ENCODE data around the gene CORO1C.
"Not testable (repeated sequence)": the region's sequence is repeated elsewhere in the genome, so short reads cannot be mapped to it uniquely, and the experiment has no call there.

Gene CORO1C

GRCh38 chr12:108731105-108731865, at the start of gene CORO1C:
Gene CORO1C (minus strand): TSS chr12:108731518. CDS start chr12:108701318, 30,200 bp downstream.
- no peak for FAIRE-seq

GRCh38 chr12:108779998-108780688, 48.8 kb upstream of the CORO1C start:
- no peak for FAIRE-seq

GRCh38 chr12:108778053-108778452, 46.7 kb upstream of the CORO1C start:
- no peak for FAIRE-seq

GRCh38 chr12:108777156-108777555, 45.8 kb upstream of the CORO1C start:
- no peak for FAIRE-seq

DNA sequence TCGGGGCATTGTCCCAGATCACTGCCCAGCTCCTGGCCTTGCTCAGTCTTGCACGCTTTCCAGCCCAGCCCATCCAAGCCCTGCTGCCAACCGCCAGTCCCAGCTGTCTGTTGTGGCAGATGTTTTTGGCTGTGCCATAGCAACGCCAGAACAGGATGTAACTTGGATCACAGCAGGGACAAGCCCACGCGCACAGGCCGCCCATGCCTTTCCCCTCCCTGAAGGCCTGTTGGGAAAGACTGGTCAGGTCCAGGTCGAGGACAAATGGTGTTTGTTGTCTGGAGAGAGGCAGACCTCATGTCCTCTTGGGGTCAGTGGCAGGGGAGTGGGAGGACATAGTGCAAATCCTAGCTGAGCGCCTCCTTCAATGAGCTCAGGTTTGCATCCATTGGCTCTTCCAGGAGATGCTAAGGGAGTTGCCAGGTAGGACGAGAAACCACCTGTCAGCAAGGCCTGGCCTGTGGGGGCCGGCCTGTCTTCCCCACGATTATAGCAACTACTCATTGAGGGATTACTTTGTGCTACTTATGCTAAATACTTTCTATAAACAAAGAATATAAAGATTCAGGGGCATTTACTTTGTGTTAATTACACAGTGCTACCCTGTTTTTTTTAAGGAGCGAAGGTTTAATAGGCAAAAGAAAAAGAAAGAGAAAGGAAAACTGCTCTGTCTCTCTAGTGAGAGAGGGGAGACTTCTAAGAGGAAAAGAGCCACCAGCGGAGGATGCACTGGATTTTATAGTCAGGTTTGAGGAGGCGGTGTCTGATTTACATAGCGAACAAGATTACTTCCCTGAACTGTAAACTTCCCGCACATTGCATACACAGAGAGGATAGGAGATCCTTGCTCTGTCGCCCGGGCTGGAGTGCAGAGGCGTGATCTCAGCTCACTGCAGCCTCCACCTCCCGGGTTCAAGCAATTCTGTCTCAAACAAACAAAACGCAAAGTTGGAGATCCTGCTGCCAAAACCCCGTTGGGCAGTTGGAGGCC, 42.8 kb upstream of the CORO1C start:
- FAIRE-seq, result no peak

- no peak for FAIRE-seq
Observed at GRCh38 chr12:108772891-108773797, 41.8 kb upstream of the CORO1C start.

DNA sequence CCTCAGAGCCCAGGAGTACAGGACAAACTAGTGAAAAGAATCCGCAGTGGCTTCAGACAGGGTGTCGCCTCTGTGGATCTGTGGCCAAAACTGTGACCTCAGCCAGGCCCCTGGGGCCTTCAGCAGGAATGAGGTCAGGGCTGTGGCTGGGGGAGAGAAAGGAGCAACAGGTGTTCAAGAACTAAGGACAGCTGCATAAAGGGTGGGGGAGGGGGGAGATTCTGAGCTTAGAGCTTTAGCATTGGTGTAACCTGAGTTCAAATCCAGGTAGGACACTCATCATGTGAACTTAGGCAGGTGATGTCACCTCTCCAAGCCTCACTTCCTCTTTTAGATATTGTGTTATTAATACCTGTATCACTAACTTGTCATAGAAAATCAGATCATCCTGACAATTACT, 40.9 kb upstream of the CORO1C start:
- FAIRE-seq, result no peak

DNA sequence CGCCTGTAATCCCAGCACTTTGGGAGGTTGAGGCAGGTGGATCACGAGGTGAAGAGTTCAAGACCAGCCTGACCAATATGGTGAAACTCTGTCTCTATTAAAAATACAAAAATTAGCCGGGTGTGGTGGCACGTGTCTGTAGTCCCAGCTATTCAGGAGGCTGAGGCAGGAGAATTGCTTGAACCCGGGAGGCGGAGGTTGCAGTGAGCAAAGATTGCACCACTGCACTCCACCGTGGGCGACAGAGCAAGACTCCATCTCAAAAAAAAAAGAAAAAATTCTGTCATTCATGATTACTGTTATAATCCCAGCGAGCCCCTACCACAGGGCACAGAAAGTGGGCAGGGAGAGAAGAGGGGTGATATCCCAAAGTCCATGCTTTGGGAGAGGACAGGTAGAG, 40.5 kb upstream of the CORO1C start:
- FAIRE-seq, result not testable (repeated sequence)

- no peak for FAIRE-seq
Observed at GRCh38 chr12:108770963-108771362, 39.6 kb upstream of the CORO1C start.

DNA sequence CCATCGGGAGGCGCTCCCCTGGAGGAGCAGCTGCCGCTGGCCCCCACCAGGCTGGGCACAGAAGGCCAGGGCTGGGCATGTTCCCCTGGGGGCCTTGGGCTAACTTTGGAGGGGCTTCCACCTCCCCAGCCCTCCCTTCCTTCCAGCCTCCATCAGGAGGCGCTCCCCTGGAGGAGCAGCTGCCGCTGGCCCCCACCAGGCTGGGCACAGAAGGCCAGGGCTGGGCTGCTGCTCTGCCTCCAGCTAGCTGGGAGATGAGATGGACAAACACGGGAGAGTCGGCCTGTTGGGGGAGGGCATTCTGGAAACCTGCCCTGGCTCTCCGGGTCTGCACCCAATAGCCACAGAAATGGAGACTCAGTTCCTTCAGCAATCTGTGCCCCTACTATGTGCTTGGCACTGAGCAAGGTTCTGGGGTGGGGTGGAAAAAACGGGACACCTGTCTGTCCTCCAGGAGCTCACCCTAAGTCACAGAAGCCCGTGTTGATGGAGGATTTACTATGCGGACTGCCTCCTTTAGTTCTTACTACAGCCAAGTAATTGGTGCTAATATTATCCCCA, 39.0 kb upstream of the CORO1C start:
- no peak for FAIRE-seq

DNA sequence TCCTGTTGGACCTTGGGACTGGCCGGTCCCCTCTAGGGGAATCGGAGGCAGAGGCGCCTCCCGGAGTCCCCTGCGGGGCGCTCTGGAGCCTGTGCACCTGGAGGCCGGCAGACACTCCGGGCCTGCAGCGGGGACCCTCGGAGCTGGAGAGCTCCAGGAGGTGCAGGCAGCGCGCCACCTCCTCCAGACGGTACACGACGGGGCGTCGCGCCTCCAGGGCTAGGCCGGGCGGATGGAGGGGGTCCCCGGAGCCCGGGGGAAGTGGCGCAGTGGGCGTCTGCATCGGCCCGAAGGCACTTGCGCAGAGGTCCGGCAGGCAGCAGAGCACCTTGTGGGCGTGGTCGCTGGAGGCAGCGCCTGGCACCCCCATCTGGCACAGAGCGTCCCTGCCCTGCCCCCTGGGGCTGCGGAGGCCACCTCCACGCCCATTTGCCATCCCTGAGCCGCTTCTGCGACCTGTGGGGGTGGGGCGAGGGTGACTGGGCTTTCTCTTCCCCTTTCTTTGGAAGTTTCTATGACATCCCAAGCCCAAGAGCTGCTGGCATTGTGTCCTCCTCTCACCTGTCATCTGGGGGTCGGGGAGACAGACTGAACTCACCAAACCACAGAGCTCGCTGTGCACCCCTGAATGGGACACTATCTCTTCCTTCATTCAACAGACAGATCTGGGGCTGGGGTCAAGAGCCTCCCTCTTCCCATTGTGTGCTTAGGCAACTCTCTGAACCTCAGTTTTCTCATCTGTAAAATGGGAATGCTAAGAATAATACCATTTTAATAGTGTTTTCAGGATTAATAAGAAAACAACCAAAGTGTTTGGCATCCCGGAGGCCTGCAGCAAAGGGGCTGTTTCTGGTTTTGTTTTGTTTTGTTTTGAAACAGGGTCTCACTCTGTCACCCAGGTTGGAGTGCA, 37.5 kb upstream of the CORO1C start:
- FAIRE-seq, result no peak

GRCh38 chr12:108766294-108766693, 35.0 kb upstream of the CORO1C start:
- FAIRE-seq, result no peak

GRCh38 chr12:108765289-108765764, 34.0 kb upstream of the CORO1C start:
- FAIRE-seq, result no peak

- no peak for FAIRE-seq
Observed at GRCh38 chr12:108764540-108765288, 33.4 kb upstream of the CORO1C start.

DNA sequence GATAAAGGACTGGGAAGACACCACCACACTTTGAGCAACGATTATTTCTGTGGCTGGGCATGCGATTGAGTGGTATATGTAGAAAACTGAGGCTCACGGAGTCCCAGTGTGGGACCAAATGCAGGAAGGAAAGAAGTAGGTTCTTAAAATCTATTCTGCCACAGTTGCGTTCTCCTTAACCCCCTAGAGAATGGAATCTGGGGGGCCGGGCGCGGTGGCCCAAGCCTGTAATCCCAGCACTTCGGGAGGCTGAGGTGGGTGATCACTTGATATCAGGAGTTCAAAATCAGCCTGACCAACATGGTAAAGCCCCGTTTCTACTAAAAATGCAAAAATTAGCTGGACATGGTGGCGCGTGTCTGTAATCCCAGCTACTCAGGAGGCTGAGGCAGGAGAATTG, 29.9 kb upstream of the CORO1C start:
- no peak for FAIRE-seq

- FAIRE-seq, result no peak
Observed at GRCh38 chr12:108759924-108760323, 28.6 kb upstream of the CORO1C start.

DNA sequence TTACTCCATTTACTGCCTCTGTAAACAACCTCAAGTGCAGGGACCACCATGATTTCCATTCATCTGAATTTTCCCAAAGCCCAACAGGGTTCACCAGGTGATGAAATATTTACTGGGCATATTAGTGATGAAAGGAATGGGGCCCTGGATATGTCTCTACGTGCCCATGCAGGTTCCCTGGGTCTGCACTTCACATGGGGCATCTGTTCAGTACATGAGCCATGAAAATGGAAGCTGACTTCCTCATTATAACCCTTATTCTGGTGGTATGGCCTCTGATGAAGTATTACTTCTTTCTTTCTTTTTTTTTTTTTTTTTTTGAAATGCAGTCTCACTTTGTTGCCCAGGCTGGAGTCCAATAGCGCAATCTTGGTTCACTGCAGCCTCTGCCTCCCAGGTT, 26.5 kb upstream of the CORO1C start:
- FAIRE-seq, result no peak

- no peak for FAIRE-seq
Observed at GRCh38 chr12:108756421-108756820, 25.1 kb upstream of the CORO1C start.

DNA sequence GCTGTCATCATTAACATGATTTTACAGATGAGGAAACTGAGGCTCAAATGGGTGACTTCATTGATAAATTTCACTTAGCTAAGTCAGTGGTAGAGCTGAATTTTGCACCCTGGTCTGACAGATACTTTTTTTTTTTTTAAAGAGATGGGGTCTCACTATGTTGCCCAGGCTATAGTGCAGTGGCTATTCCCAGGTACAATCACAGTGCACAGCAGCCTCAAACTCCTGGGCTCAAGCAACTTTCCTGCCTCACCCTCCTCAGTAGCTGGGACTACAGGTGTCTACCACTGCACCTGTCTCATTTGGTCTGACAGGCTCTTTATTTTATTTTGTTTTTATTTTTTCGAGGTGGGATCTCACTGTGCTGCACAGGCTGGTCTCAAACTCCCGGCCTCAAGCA, 24.2 kb upstream of the CORO1C start:
- FAIRE-seq, result no peak

GRCh38 chr12:108753976-108754375, 22.7 kb upstream of the CORO1C start:
- FAIRE-seq, result no peak
